ENCODE measurements around the gene ATL1.
"Not testable (repeated sequence)": the region's sequence is repeated elsewhere in the genome, so short reads cannot be mapped to it uniquely, and the experiment has no call there.

The ATL1 gene

GRCh38 chr14:50603565-50603964, 43.6 kb downstream of the ATL1 start:
- DNase-seq (ENCODE audit: low read depth) = no peak

DNA sequence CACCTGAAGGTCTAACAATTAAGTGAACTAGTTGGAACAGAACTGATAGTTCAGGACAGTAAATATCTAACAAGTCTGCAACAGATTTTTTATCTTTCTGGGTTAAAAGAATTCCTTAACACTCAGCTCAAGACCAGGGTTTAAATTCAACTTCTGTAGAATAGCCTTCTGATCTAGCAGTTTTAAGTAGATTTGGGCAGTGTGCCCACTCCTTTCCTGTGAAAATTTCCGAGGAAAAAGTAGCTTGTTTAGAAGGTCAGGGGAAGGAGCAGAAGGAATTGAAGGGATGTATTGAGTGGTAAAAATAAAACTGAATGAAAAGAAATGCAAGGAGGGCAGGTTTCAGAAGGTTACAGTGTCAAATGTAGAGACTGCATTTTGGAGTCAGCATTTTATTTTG, 45.8 kb downstream of the ATL1 start:
- no peak for DNase-seq (ENCODE audit: low read depth)

- DNase-seq (ENCODE audit: low read depth) = no peak
These were observed 46.5 kb downstream of the ATL1 start for GRCh38 chr14:50606468-50606867.

DNA sequence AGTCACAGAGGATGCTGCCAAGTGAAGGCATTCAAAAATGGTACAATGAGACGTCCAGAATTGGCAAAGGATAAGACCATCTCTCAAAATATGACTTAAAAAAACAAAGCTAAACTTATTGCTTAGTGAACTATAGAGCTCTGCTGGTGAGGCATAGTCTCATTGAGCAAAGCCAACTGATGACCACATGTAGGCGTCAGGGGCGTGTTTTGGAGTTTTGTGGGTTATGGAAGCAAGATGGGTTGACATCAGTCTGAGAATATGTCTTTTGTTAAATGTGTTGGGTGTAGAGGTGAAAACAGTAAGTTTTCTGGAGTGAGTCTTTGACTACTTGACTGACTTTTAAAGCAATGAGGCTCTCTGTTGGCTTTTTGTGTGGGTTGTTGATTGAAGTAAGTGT, 47.2 kb downstream of the ATL1 start:
- DNase-seq (ENCODE audit: low read depth) = no peak

- no peak for DNase-seq (ENCODE audit: low read depth)
These were observed 47.8 kb downstream of the ATL1 start for GRCh38 chr14:50607761-50608160.

GRCh38 chr14:50608302-50608851, 48.4 kb downstream of the ATL1 start:
- no peak for DNase-seq (ENCODE audit: low read depth)

GRCh38 chr14:50610465-50610864, 50.5 kb downstream of the ATL1 start:
- no peak for DNase-seq (ENCODE audit: low read depth)

DNA sequence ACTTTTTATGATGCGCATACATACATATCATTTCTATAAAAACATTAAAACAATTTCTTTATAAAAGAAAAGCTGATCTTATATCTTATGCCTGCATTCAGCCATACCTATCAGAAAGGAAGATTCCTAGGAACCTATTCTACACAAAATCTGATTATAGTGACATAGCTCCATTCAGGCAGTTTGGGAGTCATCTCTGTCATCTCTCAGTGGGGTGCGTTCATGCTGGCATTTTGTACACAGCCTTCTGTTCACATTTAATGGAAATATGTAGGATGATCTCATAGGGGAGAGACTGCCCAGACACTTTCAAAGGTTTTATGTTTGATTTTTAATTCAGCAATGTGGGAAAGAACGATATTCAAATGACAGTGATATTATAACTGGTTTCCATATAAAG, 52.9 kb downstream of the ATL1 start:
- DNase-seq (ENCODE audit: low read depth) = no peak

- no peak for DNase-seq (ENCODE audit: low read depth)
These were observed 55.1 kb downstream of the ATL1 start for GRCh38 chr14:50615056-50615455.

GRCh38 chr14:50615552-50615951, 55.6 kb downstream of the ATL1 start:
- DNase-seq (ENCODE audit: low read depth) = no peak

DNA sequence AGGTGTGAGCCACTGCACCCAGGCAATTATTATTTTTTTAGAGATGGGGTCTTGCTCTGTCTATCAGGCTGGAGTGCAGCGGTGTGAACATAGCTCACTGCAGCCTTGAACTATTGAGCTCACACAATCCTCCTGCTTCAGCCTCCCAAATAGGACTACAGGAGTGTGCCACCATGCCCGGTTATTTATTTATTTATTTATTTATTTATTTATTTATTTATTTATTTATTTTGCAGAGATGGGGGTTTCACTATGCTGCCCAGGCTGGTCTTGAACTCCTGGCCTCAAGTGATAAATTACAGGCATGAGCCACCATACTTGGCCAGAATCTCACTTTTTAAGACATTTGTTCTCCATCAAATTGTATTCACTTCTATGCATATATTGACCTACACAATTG, 56.3 kb downstream of the ATL1 start:
- no peak for DNase-seq (ENCODE audit: low read depth)

DNA sequence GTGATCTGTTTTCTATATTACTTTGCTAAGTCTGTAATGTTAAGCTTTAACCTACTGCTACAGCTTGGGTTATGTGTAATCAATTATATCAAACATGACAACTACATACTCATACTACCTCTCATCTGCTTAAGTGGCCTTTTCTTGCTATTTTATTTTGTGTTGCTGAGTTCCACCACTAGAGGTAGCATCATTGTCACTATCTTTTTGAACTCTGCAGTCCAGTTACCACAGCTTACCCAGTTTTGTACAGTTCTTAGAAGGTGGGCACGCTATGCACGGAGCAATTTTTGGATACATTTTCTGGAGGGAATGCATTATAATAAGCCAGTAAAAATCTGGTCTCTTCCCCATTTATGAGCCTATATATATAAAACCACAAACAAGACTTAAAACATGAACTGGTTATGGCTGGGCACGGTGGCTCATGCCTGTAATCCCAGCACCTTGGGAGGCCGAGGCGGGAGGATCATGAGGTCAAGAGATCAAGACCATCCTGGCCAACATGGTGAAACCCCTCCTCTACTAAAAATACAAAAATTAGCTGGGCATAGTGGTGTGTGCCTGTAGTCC, 59.7 kb downstream of the ATL1 start:
- DNase-seq (ENCODE audit: low read depth) = no peak

DNA sequence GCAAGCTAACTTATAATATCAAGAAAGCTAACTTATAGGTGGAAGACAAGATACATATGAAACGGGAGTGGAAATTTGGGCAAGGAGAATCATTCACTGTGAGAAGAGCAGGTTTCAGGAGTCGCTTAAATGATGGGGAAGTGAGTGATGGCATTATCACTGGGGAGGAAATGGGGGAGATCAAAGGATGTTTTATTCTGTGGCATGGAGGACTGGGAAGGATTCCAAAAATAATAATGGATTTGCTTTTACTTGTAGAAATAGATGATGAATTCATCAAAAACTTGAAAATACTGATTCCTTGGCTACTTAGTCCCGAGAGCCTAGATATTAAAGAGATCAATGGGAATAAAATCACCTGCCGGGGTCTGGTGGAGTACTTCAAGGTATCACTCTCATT, 60.4 kb downstream of the ATL1 start:
- no peak for DNase-seq (ENCODE audit: low read depth)

GRCh38 chr14:50622978-50623377, 63.0 kb downstream of the ATL1 start:
- DNase-seq (ENCODE audit: low read depth) = no peak

GRCh38 chr14:50624447-50624846, 64.5 kb downstream of the ATL1 start:
- no peak for DNase-seq (ENCODE audit: low read depth)

DNA sequence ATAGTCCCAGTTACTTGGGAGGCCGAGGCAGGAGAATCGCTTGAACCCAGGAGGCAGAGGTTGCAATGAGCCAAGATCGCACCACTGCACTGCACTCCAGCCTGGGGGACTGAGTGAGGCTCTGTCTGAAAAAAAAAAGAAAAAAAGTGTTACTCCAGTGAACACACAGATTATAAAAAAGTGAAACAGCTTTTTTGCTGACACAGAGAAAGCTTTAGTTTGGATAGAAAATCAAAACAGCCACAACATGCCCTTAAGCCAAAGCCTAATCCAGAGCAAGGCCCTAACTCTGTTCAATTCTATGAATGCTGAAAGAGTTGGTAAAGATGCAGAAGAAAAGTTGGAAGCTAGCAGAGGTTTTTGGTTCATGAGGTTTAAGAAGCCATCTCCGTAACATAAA, 65.0 kb downstream of the ATL1 start:
- not testable (repeated sequence) for DNase-seq (ENCODE audit: low read depth)

- DNase-seq (ENCODE audit: low read depth) = no peak
These were observed 71.5 kb downstream of the ATL1 start for GRCh38 chr14:50631408-50631821.

- DNase-seq (ENCODE audit: low read depth) = no peak
These were observed 74.0 kb downstream of the ATL1 start for GRCh38 chr14:50633954-50634353.

GRCh38 chr14:50635141-50635540, 75.2 kb downstream of the ATL1 start:
- DNase-seq (ENCODE audit: low read depth) = no peak

DNA sequence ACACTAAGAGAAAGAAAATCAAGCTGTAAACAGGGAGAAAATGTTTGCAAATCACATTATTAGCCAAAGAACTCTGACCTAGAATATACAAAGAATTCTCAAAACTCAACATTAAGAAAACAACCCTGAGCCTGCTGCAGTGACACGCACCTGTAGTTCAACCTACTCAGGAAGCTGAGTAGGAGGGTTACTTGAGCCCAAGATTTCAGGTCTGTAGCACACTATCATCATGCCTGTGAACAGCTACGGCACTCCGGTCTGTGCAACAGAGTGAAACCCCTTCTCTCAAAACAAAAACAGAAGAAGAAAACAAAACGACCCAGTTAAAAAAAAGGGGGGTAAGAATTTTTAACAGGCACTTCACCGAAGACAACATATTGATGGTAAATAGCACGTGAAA, 87.3 kb downstream of the ATL1 start:
- no peak for DNase-seq (ENCODE audit: low read depth)

DNA sequence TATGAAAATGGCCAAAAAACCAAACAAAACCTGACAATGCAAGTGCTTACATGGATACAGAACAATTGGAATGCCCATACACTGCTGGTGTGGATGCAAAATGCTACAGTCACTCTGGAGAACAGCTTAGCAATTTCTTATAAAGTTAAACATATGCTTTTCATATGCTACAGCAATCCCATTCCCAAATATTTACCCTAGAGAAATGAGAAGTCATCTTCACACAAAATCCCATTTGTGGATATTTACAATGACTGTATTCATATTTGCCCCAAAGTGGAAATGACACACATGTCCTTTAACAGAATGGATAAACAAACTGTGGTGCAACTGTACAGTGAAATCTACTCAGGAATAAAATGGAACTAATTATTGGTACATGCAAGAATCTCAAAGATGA, 87.8 kb downstream of the ATL1 start:
- DNase-seq (ENCODE audit: low read depth) = no peak

GRCh38 chr14:50649691-50650090, 89.7 kb downstream of the ATL1 start:
- DNase-seq (ENCODE audit: low read depth) = no peak

DNA sequence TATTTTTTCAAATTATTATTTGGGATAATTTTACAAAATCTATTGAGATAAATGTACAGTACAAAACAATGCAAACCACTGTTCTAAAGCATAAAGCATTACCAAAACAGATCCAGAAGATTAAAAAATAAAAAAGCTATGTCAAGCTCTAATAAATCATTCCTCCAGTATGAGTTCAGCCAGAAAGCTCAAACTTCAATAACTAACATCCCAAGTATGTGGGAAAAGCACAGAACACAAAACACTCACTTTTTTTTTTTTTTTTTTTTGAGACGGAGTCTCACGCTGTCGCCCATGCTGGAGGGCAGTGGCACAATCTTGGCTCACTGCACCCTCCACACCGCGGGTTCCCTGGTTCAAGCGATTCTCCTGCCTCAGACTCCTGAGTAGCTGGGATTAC, 96.8 kb downstream of the ATL1 start:
- DNase-seq (ENCODE audit: low read depth) = no peak

DNA sequence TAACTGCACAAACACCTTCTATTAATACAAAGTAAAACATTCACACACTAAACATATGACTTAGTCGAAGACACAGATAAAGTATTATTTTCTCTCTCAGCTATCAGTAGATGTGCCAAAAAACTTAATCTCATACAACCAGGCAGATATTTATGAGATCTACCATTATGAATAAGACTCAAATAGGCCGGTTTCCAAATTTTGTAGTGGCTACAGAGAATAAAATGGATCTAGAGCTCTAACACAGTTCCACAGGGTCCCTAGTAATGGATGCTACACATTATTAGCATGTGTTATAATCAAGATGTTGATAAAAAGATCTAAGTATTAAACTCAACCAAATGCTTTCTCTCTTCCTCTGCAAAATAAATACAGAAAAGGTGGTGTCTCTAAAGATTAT, 97.8 kb downstream of the ATL1 start:
- no peak for DNase-seq (ENCODE audit: low read depth)

DNA sequence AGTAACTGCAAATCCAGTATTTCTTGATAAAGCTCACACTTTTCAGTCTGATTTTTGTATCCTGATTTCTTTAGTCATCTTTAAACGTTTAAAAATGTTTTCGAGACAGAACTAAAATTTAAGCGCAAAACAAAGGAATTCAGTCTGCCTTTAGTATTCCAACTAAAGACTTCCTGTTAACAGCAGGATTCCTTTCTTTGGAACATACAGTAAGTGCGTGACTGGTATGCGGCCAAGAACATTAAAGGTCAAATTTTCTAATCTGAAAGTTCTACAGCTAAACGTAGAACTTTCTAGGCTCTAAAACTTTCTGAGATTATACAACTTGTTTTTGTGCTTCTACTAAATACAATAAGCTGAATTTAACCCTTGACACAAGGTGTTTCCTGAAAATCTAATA, 98.3 kb downstream of the ATL1 start:
- DNase-seq (ENCODE audit: low read depth) = no peak
